Stimulated activated CD4-positive, alpha-beta T cell treated with anti-CD3 and anti-CD28 coated beads, Interleukin-4, amount 100 ng/mL, for 4 hours (primary cell): ENCODE measurements around the gene KLF5.

Experiments used
- DNase-seq, 2 experiments: peaks; one replicate each; pipeline ENCODE4 v3.0.0-alpha.2; 2020

Gene KLF5

DNA sequence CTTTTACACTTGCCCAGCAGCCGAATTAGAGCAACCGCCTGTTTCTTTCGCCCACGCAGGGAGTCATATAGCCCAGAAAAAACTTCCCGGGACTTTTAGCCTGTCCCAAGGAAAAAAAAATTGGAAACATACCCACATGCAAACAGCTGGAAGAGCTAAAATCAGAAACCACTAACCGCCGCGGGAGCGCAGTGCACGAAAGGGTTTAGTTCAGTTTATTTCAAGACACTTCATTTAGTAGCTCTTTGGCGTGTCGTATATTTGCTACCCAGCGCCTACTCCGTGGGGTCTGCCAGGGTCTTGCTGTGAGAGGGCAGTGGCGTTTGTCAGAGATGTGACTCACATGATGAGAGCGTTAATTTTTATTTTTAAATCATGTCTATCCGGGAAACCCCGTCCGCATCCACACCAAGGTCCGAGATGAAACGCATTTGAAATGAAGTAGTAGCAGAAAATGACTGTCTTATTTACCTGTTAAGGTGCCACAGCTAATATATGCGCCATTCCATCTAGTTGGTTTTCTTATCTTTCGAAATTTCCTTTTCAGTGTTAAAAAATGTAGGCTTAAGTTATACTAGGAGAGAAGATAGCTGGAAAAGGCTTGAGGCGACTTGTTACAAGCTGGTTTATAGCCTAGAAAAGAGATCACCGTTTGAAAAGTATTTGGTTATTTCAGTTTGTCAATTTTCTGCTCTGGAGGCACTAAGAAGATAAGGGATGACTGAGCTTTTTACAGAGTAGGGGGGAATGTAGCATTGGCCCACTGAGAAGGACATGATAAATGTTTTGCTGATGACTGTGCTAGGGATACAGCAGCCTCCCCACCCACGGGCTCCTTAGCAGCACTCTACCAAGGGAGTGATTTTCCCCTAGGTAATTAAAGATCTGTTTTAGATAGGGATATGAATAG, 1.7 kb downstream of the KLF5 start:
- DNase-seq = no peak

DNA sequence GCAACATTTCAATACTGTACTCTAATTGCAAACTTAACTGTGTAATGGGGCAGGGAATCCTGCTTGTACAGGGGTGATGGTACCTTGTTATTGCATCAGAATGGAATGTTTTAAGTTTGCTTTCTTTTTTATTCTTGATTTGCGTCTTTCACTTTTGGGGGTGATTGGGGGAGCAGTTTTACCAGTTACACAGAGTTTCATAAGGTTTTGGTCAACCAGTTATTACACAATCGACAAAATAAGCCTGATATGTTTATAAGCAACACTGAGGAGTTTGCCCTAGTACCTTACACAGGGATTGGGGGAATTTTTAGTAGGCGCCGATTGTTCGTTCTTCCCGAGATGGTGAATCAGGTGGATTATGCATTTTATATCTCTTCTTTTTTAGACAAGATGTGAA, 2.7 kb downstream of the KLF5 start:
- DNase-seq = no peak

DNA sequence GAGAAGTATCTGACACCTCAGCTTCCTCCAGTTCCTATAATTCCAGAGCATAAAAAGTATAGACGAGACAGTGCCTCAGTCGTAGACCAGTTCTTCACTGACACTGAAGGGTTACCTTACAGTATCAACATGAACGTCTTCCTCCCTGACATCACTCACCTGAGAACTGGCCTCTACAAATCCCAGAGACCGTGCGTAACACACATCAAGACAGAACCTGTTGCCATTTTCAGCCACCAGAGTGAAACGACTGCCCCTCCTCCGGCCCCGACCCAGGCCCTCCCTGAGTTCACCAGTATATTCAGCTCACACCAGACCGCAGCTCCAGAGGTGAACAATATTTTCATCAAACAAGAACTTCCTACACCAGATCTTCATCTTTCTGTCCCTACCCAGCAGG, 3.1 kb downstream of the KLF5 start:
- no peak for DNase-seq

- DNase-seq = no peak
These were observed 3.7 kb downstream of the KLF5 start for GRCh38 chr13:73062468-73062867.

GRCh38 chr13:73063166-73063565, 4.4 kb downstream of the KLF5 start:
- DNase-seq = no peak

GRCh38 chr13:73065036-73065435, 6.2 kb downstream of the KLF5 start:
- no peak for DNase-seq

DNA sequence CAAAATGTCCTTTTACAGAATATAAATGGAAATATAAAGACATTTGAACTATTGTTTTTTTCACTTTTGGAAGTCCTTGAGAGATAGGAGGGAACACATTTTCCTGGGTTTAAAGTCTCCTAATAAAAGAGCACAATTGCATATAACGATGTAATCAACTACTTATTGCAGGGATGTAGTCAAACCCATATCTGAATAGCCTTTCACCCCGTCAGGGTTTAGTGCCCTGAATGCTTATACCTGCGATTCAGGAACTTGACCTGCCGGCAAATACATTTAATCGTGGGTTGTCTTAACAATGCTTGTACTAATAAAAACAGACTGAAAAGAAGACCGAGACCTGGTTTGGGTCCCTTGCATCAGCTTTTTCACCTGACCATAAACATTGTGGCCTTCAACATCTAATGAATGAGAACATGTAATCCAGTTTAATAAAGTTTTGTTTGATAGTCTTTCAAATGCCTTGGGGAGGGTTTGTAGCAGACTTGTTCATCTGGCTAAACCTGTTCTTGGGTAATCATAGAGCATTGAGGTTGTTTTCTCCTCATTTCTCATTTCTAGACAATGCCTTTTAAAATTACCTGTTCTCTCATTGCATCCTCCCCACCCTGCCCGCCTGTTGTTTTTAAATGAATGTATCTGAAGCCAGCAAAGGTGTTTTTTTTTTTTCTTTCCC, 7.0 kb downstream of the KLF5 start:
- no peak for DNase-seq

GRCh38 chr13:73069206-73069805, 10.5 kb downstream of the KLF5 start:
- no peak for DNase-seq

DNA sequence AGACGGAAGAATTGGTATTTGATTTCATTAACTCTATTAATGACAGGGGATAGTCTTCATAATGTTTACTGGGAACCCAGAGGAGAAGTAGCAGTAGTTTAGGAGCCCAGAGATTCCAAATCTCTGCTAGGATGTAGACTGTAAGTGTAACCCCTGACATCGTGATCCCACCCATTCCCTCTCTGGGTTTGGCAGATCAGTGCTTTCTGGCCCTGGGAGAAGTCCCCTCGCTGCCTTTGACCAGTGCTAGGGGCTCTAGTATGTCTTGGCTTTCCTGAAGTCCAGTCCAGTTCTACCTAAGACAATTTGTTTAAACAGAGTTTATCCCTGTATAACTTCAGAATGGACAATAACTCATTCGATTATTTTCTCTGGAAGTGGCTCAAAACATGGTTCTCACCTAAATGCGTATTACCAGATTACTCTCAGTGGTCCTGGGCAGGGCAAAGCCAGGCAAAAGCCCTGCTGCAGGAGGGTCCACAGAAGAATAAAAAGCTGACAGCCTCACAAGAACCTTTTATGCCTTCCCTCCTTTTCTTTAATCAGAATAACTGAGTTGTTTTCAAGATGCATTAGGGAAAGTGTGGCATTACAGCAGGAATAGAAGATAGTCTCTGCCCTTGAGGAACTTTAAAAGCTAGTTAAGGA, 11.8 kb downstream of the KLF5 start:
- no peak for DNase-seq

- DNase-seq = no peak
These were observed 13.6 kb downstream of the KLF5 start for GRCh38 chr13:73072239-73072900.

- no peak for DNase-seq
These were observed 14.2 kb downstream of the KLF5 start for GRCh38 chr13:73073050-73073449.

DNA sequence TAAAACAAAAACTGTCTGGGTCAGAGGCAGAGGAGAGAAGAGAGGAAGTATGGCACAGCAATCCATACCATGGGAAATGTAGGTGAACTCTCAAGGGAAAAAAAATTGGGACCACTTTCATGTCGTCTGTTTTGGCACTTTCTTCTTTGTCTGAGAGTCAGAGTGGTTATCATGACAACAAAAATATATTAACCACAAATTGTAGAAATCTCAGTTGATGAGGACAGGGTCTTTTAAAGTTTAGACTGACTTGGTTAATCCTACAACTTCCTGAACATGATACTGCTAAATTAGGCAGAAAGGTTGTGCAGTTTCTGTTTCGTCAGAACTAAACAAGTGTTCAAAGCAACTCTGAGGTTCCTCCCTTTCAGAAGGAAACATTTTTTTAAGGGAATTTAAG, 15.2 kb downstream of the KLF5 start:
- no peak for DNase-seq

DNA sequence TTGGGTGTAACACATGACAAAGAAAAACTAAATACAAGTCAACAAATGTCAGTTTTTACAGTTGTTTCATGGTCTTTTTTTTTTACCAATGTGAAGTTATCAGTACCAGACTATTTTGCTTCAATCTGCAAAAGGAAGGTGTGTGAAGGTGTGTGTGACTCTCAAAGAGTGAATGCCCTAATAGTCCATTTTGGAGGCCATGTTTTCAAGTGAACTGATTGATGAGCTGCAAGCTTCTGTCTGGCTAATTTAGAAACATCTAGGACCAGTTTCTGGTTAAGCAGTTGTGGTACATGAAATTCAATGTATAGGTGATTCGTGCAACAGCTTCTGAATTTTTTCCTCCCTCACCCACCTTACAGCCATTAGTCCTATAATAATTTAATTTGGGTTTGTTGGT, 16.1 kb downstream of the KLF5 start:
- DNase-seq = no peak

GRCh38 chr13:73075546-73075945, 16.7 kb downstream of the KLF5 start:
- no peak for DNase-seq

DNA sequence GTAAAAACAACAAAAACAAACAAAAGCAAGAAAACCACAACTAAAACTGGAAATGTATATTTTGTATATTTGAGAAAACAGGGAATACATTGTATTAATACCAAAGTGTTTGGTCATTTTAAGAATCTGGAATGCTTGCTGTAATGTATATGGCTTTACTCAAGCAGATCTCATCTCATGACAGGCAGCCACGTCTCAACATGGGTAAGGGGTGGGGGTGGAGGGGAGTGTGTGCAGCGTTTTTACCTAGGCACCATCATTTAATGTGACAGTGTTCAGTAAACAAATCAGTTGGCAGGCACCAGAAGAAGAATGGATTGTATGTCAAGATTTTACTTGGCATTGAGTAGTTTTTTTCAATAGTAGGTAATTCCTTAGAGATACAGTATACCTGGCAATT, 17.1 kb downstream of the KLF5 start:
- no peak for DNase-seq

DNA sequence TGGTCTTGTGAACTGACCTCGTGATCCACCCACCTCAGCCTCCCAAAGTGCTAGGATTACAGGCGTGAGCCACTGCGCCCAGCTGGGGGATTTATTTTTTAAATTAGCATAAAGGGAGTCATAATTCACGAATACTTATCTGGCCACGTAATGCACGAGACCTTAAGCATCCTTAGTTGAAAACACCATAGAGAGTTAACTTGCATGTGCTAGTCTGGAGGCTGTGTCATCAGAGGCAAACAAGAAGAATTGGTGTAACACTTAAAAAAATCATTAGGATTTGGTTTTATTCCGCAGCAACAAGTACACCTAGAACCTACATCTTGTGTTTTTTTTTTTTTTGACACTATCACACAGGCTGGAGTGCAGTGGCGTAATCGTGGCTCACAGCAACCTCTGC, 19.1 kb downstream of the KLF5 start:
- no peak for DNase-seq

- DNase-seq = no peak
These were observed 20.6 kb downstream of the KLF5 start for GRCh38 chr13:73079359-73079758.

DNA sequence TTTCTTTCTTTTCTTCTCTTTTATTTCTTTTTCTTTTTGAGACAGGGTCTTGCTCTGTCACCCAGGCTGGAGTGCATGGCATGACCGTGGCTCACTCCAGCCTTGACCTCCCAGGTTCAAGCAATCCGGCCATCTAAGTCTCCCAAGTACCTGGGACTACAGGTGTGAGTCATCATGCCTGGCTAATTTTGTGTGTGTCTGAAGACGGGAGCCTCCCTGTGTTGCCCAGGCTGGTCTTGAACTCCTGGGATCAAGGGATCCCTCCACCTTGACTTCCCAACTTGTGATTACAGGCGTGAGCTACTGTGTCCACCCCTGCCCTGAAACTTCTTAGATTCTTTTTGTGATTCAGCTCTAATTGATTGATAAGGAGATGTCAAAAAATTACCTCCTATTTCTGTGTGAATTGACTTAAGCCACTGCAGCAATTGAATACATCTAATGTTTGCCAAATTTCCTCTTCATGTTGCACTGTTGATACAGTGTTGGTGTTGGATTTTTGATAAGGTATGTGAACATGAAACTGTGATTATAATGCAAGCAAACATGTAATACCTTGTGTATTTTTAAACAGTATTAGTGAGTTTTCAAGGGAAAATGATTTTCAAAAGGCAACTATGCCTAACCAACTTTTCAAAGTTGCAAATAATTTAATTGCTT, 22.6 kb downstream of the KLF5 start:
- no peak for DNase-seq

DNA sequence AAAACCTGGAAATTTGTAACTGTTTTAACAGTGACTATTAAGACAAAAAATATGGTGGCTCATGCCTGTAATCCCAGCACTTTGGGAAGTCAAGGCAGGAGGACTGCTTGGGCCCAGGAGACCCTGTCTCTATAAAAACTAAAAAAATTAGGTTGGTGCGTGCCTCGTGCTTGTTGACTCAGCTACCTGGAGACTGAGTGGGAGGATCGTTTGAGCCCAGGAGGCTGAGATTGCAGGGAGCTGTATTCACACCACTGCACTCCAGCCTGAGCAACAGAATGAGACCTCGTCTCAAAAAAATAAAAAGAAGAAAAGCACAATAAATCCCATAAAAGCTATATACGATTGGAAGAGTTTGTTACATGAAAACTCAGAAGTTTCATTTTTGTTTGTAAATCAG, 23.7 kb downstream of the KLF5 start:
- DNase-seq = no peak

GRCh38 chr13:73082895-73083294, 24.1 kb downstream of the KLF5 start:
- DNase-seq = no peak

- DNase-seq = no peak
These were observed 29.6 kb downstream of the KLF5 start for GRCh38 chr13:73088332-73088935.

- DNase-seq = no peak
These were observed 30.4 kb downstream of the KLF5 start for GRCh38 chr13:73089213-73089612.
